Measurements from ENCODE around the gene CLSTN2. TPM values are rescaled to one million over a fixed set of nuclear protein-coding genes. Genes with fewer than 3 reads are reported as not detected.

The CLSTN2 gene
- total and polyA plus RNA-seq, 2 experiments from 2014 or later, result 3.5 to 7.0 TPM

- Histone ChIP-seq H3K36me3 (no peaks in the 10 kb centered on the region), H3K9me3 (ENCODE audit: low read depth) (no peaks in the 10 kb centered on the region), H3K4me1 (ENCODE audit: low read depth) (no peaks in the 10 kb centered on the region), H3K4me3 (no peak overlapping the region), H3K27ac (no peak overlapping the region), H3K27me3 (no peaks in the 10 kb centered on the region)
- TF ChIP-seq, protein P1, sequence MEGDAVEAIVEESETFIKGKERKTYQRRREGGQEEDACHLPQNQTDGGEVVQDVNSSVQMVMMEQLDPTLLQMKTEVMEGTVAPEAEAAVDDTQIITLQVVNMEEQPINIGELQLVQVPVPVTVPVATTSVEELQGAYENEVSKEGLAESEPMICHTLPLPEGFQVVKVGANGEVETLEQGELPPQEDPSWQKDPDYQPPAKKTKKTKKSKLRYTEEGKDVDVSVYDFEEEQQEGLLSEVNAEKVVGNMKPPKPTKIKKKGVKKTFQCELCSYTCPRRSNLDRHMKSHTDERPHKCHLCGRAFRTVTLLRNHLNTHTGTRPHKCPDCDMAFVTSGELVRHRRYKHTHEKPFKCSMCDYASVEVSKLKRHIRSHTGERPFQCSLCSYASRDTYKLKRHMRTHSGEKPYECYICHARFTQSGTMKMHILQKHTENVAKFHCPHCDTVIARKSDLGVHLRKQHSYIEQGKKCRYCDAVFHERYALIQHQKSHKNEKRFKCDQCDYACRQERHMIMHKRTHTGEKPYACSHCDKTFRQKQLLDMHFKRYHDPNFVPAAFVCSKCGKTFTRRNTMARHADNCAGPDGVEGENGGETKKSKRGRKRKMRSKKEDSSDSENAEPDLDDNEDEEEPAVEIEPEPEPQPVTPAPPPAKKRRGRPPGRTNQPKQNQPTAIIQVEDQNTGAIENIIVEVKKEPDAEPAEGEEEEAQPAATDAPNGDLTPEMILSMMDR (IDR thresholded peaks at IDR 0.05; ENCODE audit: low read depth, low read length), result no peak
- no peak for DNase-seq (ENCODE audit: low read depth in 1 of 2, low spot score in 1 of 2)
Measured at GRCh38 chr3:140601881-140602280, 666.9 kb downstream of the CLSTN2 start.

GRCh38 chr3:140602781-140603180 lies 667.8 kb downstream of the CLSTN2 start:
- Histone ChIP-seq H3K4me3 (no peak overlapping the region), H3K27me3 (no peaks in the 10 kb centered on the region), H3K27ac (no peak overlapping the region), H3K4me1 (ENCODE audit: low read depth) (no peaks in the 10 kb centered on the region), H3K9me3 (ENCODE audit: low read depth) (no peaks in the 10 kb centered on the region), H3K36me3 (no peaks in the 10 kb centered on the region)
- DNase-seq (ENCODE audit: low read depth in 1 of 2, low spot score in 1 of 2), result no peak
- TF ChIP-seq, protein P1 (IDR thresholded peaks at IDR 0.05; ENCODE audit: low read depth, low read length), result no peak

GRCh38 chr3:140603766-140604165 lies 668.8 kb downstream of the CLSTN2 start:
- TF ChIP-seq, protein P1 (IDR thresholded peaks at IDR 0.05; ENCODE audit: low read depth, low read length), result no peak
- Histone ChIP-seq H3K27me3 (no peaks in the 10 kb centered on the region), H3K36me3 (no peaks in the 10 kb centered on the region), H3K4me1 (ENCODE audit: low read depth) (no peaks in the 10 kb centered on the region), H3K9me3 (ENCODE audit: low read depth) (no peaks in the 10 kb centered on the region), H3K4me3 (no peak overlapping the region), H3K27ac (no peak overlapping the region)
- no peak for DNase-seq (ENCODE audit: low read depth in 1 of 2, low spot score in 1 of 2)

DNA sequence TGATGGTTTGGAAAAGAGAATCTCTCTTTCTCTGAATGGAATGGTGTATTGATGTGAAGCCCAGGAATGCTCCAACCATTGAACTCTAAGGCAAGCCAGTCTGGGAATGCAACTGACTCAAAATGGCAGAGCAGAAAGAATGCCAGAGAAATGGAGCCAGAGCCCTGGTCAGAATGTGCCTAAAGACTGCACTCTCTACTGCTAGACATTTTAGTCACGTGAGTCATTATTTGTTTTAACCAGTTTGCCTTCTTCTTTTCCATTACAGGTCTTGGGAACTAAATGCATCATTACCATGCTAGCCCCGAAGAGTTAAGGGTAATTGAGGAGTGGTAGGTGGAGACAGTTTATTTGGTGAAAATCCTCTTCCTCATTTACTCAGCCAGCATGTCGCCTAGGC lies 675.6 kb downstream of the CLSTN2 start:
- no peaks in the 10 kb centered on the region for H3K4me1 ChIP-seq (ENCODE audit: low read depth)
- H3K27ac ChIP-seq, result no peak overlapping the region
- H3K4me3 ChIP-seq, result no peak overlapping the region
- no peaks in the 10 kb centered on the region for H3K9me3 ChIP-seq (ENCODE audit: low read depth)
- DNase-seq (ENCODE audit: low read depth in 1 of 2, low spot score in 1 of 2), result no peak
- no peaks in the 10 kb centered on the region for H3K36me3 ChIP-seq
- TF ChIP-seq, protein P1 (IDR thresholded peaks at IDR 0.05; ENCODE audit: low read depth, low read length), result no peak
- no peaks in the 10 kb centered on the region for H3K27me3 ChIP-seq

DNA sequence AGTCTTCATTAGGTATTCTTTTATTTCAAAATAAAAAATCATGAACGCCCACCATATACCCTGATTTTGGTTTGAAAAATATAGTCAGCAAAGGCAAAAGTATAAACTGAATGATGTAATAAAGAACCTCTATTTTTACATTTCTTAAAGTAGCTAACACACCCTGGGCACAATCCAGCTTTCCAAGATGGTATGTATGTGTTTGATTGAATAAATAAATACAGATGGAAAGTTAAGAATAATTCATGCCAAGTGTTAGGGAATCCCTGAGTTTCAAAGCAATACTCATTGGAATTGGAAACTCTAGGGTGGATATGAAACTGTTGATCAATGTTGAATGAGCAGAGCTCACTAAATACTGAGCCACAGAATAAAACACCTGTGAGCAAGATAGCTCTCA lies 679.0 kb downstream of the CLSTN2 start:
- Histone ChIP-seq H3K4me3 (no peak overlapping the region), H3K27ac (no peak overlapping the region), H3K9me3 (ENCODE audit: low read depth) (no peaks in the 10 kb centered on the region), H3K27me3 (no peaks in the 10 kb centered on the region), H3K36me3 (no peaks in the 10 kb centered on the region), H3K4me1 (ENCODE audit: low read depth) (no peaks in the 10 kb centered on the region)
- DNase-seq (ENCODE audit: low read depth in 1 of 2, low spot score in 1 of 2), result no peak
- TF ChIP-seq, protein P1 (IDR thresholded peaks at IDR 0.05; ENCODE audit: low read depth, low read length), result no peak

DNA sequence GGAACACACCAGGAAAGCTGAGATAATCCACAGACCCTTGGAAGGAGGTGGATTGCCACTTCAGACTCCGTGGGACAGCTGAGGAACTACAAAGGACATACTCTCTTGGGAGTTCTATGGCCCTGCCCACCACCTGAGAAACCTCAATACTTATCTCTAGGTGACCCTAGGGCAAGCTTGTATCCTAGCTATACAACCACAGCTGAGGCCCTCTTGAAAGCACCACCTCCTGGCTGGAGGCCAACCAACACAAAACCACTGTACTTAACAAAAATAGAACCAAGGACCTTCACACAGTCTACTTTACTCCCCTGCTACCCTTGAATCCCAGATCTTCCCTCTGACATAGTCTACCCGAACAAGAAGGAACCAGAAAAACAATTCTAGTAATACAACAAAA lies 682.1 kb downstream of the CLSTN2 start:
- no peaks in the 10 kb centered on the region for H3K9me3 ChIP-seq (ENCODE audit: low read depth)
- H3K27me3 ChIP-seq, result no peaks in the 10 kb centered on the region
- no peak overlapping the region for H3K4me3 ChIP-seq
- H3K36me3 ChIP-seq, result no peaks in the 10 kb centered on the region
- no peak overlapping the region for H3K27ac ChIP-seq
- TF ChIP-seq, protein P1 (IDR thresholded peaks at IDR 0.05; ENCODE audit: low read depth, low read length), result no peak
- no peaks in the 10 kb centered on the region for H3K4me1 ChIP-seq (ENCODE audit: low read depth)
- no peak for DNase-seq (ENCODE audit: low read depth in 1 of 2, low spot score in 1 of 2)

Data from cardiac muscle cell (in vitro differentiated cells and primary cell).